B cell (primary cell): Measurements from ENCODE around the gene KLF1. TPM values are rescaled to one million over a fixed set of nuclear protein-coding genes. Genes with fewer than 3 reads are reported as not detected.

Experiments used
- ATAC-seq: fragments of 200-7000 bp; cut with Tn5 transposase; one replicate; pipeline ENCODE4 v1.10.0; 2021; ENCODE audit warnings: low read depth, mild to moderate bottlenecking, moderate number of reproducible peaks, moderate library complexity
- CTCF ChIA-PET: fragments of 350-600 bp; sonication (Branson Sonifier 250); formaldehyde crosslinking; loops from one replicate; lab custom pipeline; 2021; ENCODE audit warnings: antibody characterized with exemption, inconsistent platforms; lab: Charles Lee
- POLR2A ChIA-PET: fragments of 350-600 bp; sonication (Branson Sonifier 250); formaldehyde crosslinking; loops from one replicate; lab custom pipeline; 2021; ENCODE audit warnings: antibody characterized with exemption; lab: Charles Lee
- DNase-seq: peaks from one replicate; pipeline ENCODE4 v3.0.0; 2013
- H2AFZ ChIP-seq: 2 replicates; pipeline ENCODE4 v1.6.1; 2012; ENCODE audit warnings: mild to moderate bottlenecking, low read depth, low read length; ENCODE audit not compliant: insufficient read depth, poor library complexity, severe bottlenecking
- H3K27ac ChIP-seq, 2 donors: 1 replicate in 1 of 2; 2 replicates in 1 of 2; pipeline ENCODE4 v1.5.1; 2012 to 2013; ENCODE audit warnings: low read length in 2 of 2, mild to moderate bottlenecking in 2 of 2, moderate library complexity in 1 of 2
- H3K27me3 ChIP-seq, 4 experiments: fragments of 200-600 bp in 1 of 4; sonication (generic) in 1 of 4; replicated peaks in 1 of 4; 1 replicate in 2 of 4; 2 replicates in 2 of 4; pipeline versions ENCODE4 v1.6.1 to v1.7.0; 2013 to 2016; ENCODE audit warnings: low read length in 3 of 4, mild to moderate bottlenecking in 2 of 4, mixed read lengths in 1 of 4, moderate library complexity in 1 of 4; ENCODE audit not compliant: insufficient read depth in 4 of 4, control insufficient read depth in 3 of 4; ENCODE audit errors: control extremely low read depth in 1 of 4
- H3K36me3 ChIP-seq, 2 experiments: replicated peaks in 1 of 2; 1 replicate in 1 of 2; 2 replicates in 1 of 2; pipeline versions ENCODE4 v1.6.1 to v1.7.1; 2013; ENCODE audit warnings: low read length in 1 of 2; ENCODE audit not compliant: insufficient read depth in 2 of 2, control insufficient read depth in 1 of 2; ENCODE audit errors: control extremely low read depth in 1 of 2, extremely low read depth in 1 of 2
- H3K4me1 ChIP-seq, 2 donors: fragments of 200-600 bp in 1 of 2; sonication (generic) in 1 of 2; 1 replicate in 1 of 2; 2 replicates in 1 of 2; pipeline versions ENCODE4 v1.5.1 to v1.6.1; 2013 to 2017; ENCODE audit warnings: low read length in 2 of 2; ENCODE audit not compliant: control insufficient read depth in 2 of 2, insufficient read depth in 2 of 2
- H3K4me2 ChIP-seq: replicated peaks from 2 replicates; pipeline ENCODE3; 2012; ENCODE audit warnings: mild to moderate bottlenecking, low read depth, low read length; ENCODE audit not compliant: poor library complexity, severe bottlenecking
- H3K4me3 ChIP-seq, 5 experiments: fragments of 200-600 bp in 1 of 5; sonication (generic) in 1 of 5; 1 replicate in 3 of 5; 2 replicates in 2 of 5; pipeline versions ENCODE4 v1.5.1 to v1.7.0; 2011 to 2016; ENCODE audit warnings: low read length in 4 of 5, mild to moderate bottlenecking in 4 of 5, low read depth in 2 of 5, control low read depth in 1 of 5, moderate library complexity in 1 of 5; ENCODE audit not compliant: insufficient read depth in 1 of 5; ENCODE audit errors: control extremely low read depth in 1 of 5, extremely low read depth in 1 of 5
- H3K79me2 ChIP-seq: fragments of 200-600 bp; sonication (generic); one replicate; pipeline ENCODE4 v1.6.0; 2016; ENCODE audit warnings: low read length; ENCODE audit not compliant: control insufficient read depth, insufficient read depth
- H3K9ac ChIP-seq: fragments of 200-600 bp; sonication (generic); 2 replicates; pipeline ENCODE4 v1.6.1; 2017; ENCODE audit warnings: mild to moderate bottlenecking, low read length, moderate library complexity
- H3K9me3 ChIP-seq, 3 donors: one replicate each; pipeline versions ENCODE4 v1.6.1 to v1.7.1; 2013; ENCODE audit warnings: low read length in 2 of 3; ENCODE audit not compliant: control insufficient read depth in 2 of 3, insufficient read depth in 1 of 3; ENCODE audit errors: control extremely low read depth in 1 of 3
- H4K20me1 ChIP-seq: 2 replicates; pipeline ENCODE4 v1.6.0; 2012; ENCODE audit warnings: mild to moderate bottlenecking, low read length; ENCODE audit not compliant: insufficient read depth, control insufficient read depth, poor library complexity, severe bottlenecking
- H3K27ac Mint-ChIP-seq: one replicate; pipeline ENCODE4 v1.8.0; 2021; ENCODE audit warnings: mixed read lengths
- H3K27me3 Mint-ChIP-seq: one replicate; pipeline ENCODE4 v1.8.0; 2021; ENCODE audit warnings: mixed read lengths
- H3K4me1 Mint-ChIP-seq: one replicate; pipeline ENCODE4 v1.8.0; 2021; ENCODE audit warnings: mixed read lengths
- H3K4me3 Mint-ChIP-seq: one replicate; pipeline ENCODE4 v1.8.0; 2021; ENCODE audit warnings: mixed read lengths
- H3K9me3 Mint-ChIP-seq: one replicate; pipeline ENCODE4 v1.8.0; 2022; ENCODE audit warnings: mixed read lengths; ENCODE audit not compliant: insufficient read depth
- CTCF ChIP-seq: fragments of 200-600 bp; IDR thresholded peaks from one replicate; pipeline ENCODE4 v1.8.0; 2022; ENCODE audit warnings: antibody characterized with exemption, mild to moderate bottlenecking
- EZH2 ChIP-seq: IDR thresholded peaks from 2 replicates; pipeline ENCODE4 v1.6.1; 2012; ENCODE audit warnings: borderline replicate concordance, low read depth, mild to moderate bottlenecking, moderate library complexity, low read length; ENCODE audit not compliant: insufficient read depth, poor library complexity, severe bottlenecking
- WGBS: methylation state at CpG from one replicate; pipeline ENCODE4 v1.1.5; 2013; ENCODE audit warnings: missing lambda C conversion rate; ENCODE audit not compliant: insufficient coverage; 5-methylcytosine and 5-hydroxymethylcytosine counted together
- intact Hi-C: fragments of 100-400 bp; cut with micrococcal nuclease; formaldehyde crosslinking; loops from one replicate; pipeline ENCODE4 v1.10.0; 2022
- polyA plus RNA-seq: library from polyadenylated mRNA; depleted of rRNA; stranded (reverse); fragments of >200 nt; gene quantifications from 2 replicates; pipeline ENCODE4 v1.2.3, GENCODE V29; 2012
- total RNA-seq, 2 donors: library from RNA; stranded (reverse); fragments of 120-200 nt in 1 of 2; gene quantifications; 1 replicate in 1 of 2; 2 replicates in 1 of 2; pipeline versions ENCODE4 v1.2.3 to v1.2.4, GENCODE V29; 2013 to 2022

The KLF1 gene
- total and polyA plus RNA-seq, 2 donors (not counting 1 experiment from before 2014, with no cell fraction given) = not detected

GRCh38 chr19:12884926-12885748 lies 1.9 kb downstream of the KLF1 start:
- peaks cover 30% of the 10 kb centered on the region for H3K4me1 Mint-ChIP-seq
- H3K79me2 ChIP-seq = peaks cover 9% of the 10 kb centered on the region
- H3K27me3 ChIP-seq = no peaks in the 10 kb centered on the region
- peaks cover 19 to 38% of the 10 kb centered on the region in 2 donors for H3K4me1 ChIP-seq
- peaks cover 0 to 40% (median 5%) of the 10 kb centered on the region in 3 donors for H3K9me3 ChIP-seq
- H3K27ac Mint-ChIP-seq = peak overlapping the region; percentile 85
- peak overlapping the region; percentile 90 for H3K4me2 ChIP-seq
- no peaks in the 10 kb centered on the region for H3K9me3 Mint-ChIP-seq
- no peak for TF ChIP-seq EZH2
- TF ChIP-seq CTCF = peak; percentile 65
- ATAC-seq (peak; percentile 28), DNase-seq (peak; percentile 89)
- peak overlapping the region in 4 of 5 experiments; percentile 46 to 60 (median 51) for H3K4me3 ChIP-seq
- peak overlapping the region in 1 of 2 donors; percentile 44 for H3K27ac ChIP-seq
- WGBS = 2% methylated on average over 73 of the region's 73 CpGs
- ChIA-PET POLR2A (interaction anchor here (0.5 kb wide), 2 partner anchors 9 to 76 kb away, joined by 5 to 7 read pairs; no protein-coding TSS in a partner anchor), CTCF (interaction anchor here (0.6 to 7.1 kb wide), 9 partner anchors 12 to 303 kb away, joined by 3 to 58 read pairs (median 3); partner anchors contain the start of gene CALR)
- peak overlapping the region; percentile 88 for H3K4me3 Mint-ChIP-seq
- no peaks in the 10 kb centered on the region for H3K36me3 ChIP-seq
- no peaks in the 10 kb centered on the region for H3K27me3 Mint-ChIP-seq
- peak overlapping the region; percentile 62 for H3K9ac ChIP-seq
- peak overlapping the region; percentile 66 for H2AFZ ChIP-seq
- intact Hi-C loops = loop anchor here (1.0 kb wide), 1 partner anchor 80 kb away; no protein-coding TSS in a partner anchor
- H4K20me1 ChIP-seq = no peaks in the 10 kb centered on the region

GRCh38 chr19:12884627-12884925 lies 2.4 kb downstream of the KLF1 start:
- Histone ChIP-seq H3K9me3 (peaks cover 0 to 40% (median 5%) of the 10 kb centered on the region in 3 donors), H3K36me3 (no peaks in the 10 kb centered on the region), H4K20me1 (no peaks in the 10 kb centered on the region), H3K4me1 (peaks cover 19 to 41% of the 10 kb centered on the region in 2 donors), H3K4me2 (peak overlapping the region; percentile 90), H2AFZ (peak overlapping the region; percentile 66), H3K27ac (no peak overlapping the region), H3K4me3 (peak overlapping the region in 3 of 5 experiments; percentile 46 to 60 (median 54)), H3K9ac (peak overlapping the region; percentile 62), H3K27me3 (no peaks in the 10 kb centered on the region), H3K79me2 (peaks cover 12% of the 10 kb centered on the region)
- ChIA-PET CTCF (interaction anchor here (0.6 to 7.1 kb wide), 8 partner anchors 11 to 293 kb away, joined by 3 to 58 read pairs (median 3); partner anchors contain the start of gene CALR), POLR2A (no interaction called here)
- 77% methylated on average over 12 of the region's 12 CpGs for WGBS
- ATAC-seq = no peak
- no peaks in the 10 kb centered on the region for H3K9me3 Mint-ChIP-seq
- no peak overlapping the region for H3K27ac Mint-ChIP-seq
- TF ChIP-seq EZH2 = no peak
- no peak for TF ChIP-seq CTCF
- intact Hi-C loops = no loop called here
- H3K27me3 Mint-ChIP-seq = no peaks in the 10 kb centered on the region
- peak overlapping the region; percentile 88 for H3K4me3 Mint-ChIP-seq
- H3K4me1 Mint-ChIP-seq = peaks cover 31% of the 10 kb centered on the region
- no peak for DNase-seq
